Activated CD8-positive, alpha-beta T cell treated with anti-CD3 and anti-CD28 coated beads for 36 hours (primary cell): ENCODE measurements around the gene CDK5. TPM values are rescaled to one million over a fixed set of nuclear protein-coding genes. Genes with fewer than 3 reads are reported as not detected.

Experiments used
- ATAC-seq: fragments of 200-7000 bp; cut with Tn5 transposase; one replicate; pipeline ENCODE4 v1.10.0; 2021; ENCODE audit warnings: mild to moderate bottlenecking, moderate library complexity
- CTCF ChIA-PET: fragments of 350-600 bp; sonication (Branson Sonifier 250); formaldehyde crosslinking; loops from one replicate; lab custom pipeline; 2021; ENCODE audit warnings: antibody characterized with exemption; lab: Charles Lee
- POLR2A ChIA-PET: fragments of 350-600 bp; sonication (Branson Sonifier 250); formaldehyde crosslinking; loops from one replicate; lab custom pipeline; 2021; ENCODE audit warnings: antibody characterized with exemption; lab: Charles Lee
- DNase-seq: peaks from one replicate; pipeline ENCODE4 v3.0.0-alpha.2; 2020
- H3K27ac Mint-ChIP-seq: one replicate; pipeline ENCODE4 v1.8.0; 2021; ENCODE audit warnings: mild to moderate bottlenecking, mixed read lengths
- H3K27me3 Mint-ChIP-seq: one replicate; pipeline ENCODE4 v1.8.0; 2021; ENCODE audit warnings: mixed read lengths
- H3K36me3 Mint-ChIP-seq: one replicate; pipeline ENCODE4 v1.8.0; 2021; ENCODE audit warnings: low read depth, mixed read lengths
- H3K4me1 Mint-ChIP-seq: one replicate; pipeline ENCODE4 v1.8.0; 2021; ENCODE audit warnings: low read depth, mixed read lengths
- H3K4me3 Mint-ChIP-seq: one replicate; pipeline ENCODE4 v1.8.0; 2021; ENCODE audit warnings: mild to moderate bottlenecking, moderate library complexity, mixed read lengths
- H3K9me3 Mint-ChIP-seq: one replicate; pipeline ENCODE4 v1.8.0; 2021; ENCODE audit warnings: mixed read lengths
- CTCF ChIP-seq: fragments of 200-600 bp; IDR thresholded peaks from one replicate; pipeline ENCODE4 v1.8.0; 2022; ENCODE audit warnings: antibody characterized with exemption, mild to moderate bottlenecking
- intact Hi-C: fragments of 100-400 bp; cut with micrococcal nuclease; formaldehyde crosslinking; loops from one replicate; pipeline ENCODE4 v1.10.0; 2022
- total RNA-seq, 2 experiments: library from RNA; stranded (reverse); gene quantifications; one replicate each; pipeline ENCODE4 v1.2.3, GENCODE V29; 2021

The CDK5 gene
- total RNA-seq, 2 experiments from 2014 or later, result 9.9 to 10.4 TPM

GRCh38 chr7:151083824-151084160 is 26.1 kb upstream of the CDK5 start:
- ChIA-PET CTCF (interaction anchor here (1.0 to 3.7 kb wide), 7 partner anchors 23 to 121 kb away, joined by 3 to 38 read pairs (median 3); no protein-coding TSS in a partner anchor), POLR2A (interaction anchor here (1.1 to 1.3 kb wide), 3 partner anchors 25 to 75 kb away, joined by 3 to 4 read pairs (median 3); partner anchors contain the start of gene ABCB8)
- Mint-ChIP-seq H3K4me3 (peak overlapping the region; percentile 99), H3K36me3 (peaks cover 15% of the 10 kb centered on the region), H3K9me3 (no peaks in the 10 kb centered on the region), H3K27ac (peak overlapping the region; percentile 46), H3K27me3 (peaks cover 18% of the 10 kb centered on the region), H3K4me1 (peaks cover 40% of the 10 kb centered on the region)
- intact Hi-C loops, result loop anchor here (2.0 kb wide), 1 partner anchor 25 kb away; the partner anchor contains the start of gene SLC4A2
- ATAC-seq (no peak), DNase-seq (no peak)
- TF ChIP-seq CTCF, result no peak

GRCh38 chr7:151083071-151083823 is 25.6 kb upstream of the CDK5 start, which contains the start of gene TMUB1:
Gene TMUB1 (minus strand): TSS chr7:151083493. CDS start chr7:151082563, 930 bp downstream.
- peaks cover 41% of the 10 kb centered on the region for H3K4me1 Mint-ChIP-seq
- intact Hi-C loops, result loop anchor here (2.0 kb wide), 1 partner anchor 24 kb away; the partner anchor contains the start of gene SLC4A2
- POLR2A ChIA-PET, result interaction anchor here (1.1 to 1.3 kb wide), 3 partner anchors 25 to 75 kb away, joined by 3 to 4 read pairs (median 3); partner anchors contain the start of gene ABCB8

GRCh38 chr7:151082141-151083070 is 24.7 kb upstream of the CDK5 start:
- no peak for TF ChIP-seq CTCF
- CTCF ChIA-PET, result interaction anchor here (1.0 to 3.7 kb wide), 5 partner anchors 22 to 120 kb away, joined by 3 to 38 read pairs (median 3); no protein-coding TSS in a partner anchor
- no peaks in the 10 kb centered on the region for H3K9me3 Mint-ChIP-seq
- DNase-seq, result no peak
- peaks cover 14% of the 10 kb centered on the region for H3K27me3 Mint-ChIP-seq
- intact Hi-C loops, result loop anchor here (2.0 kb wide), 1 partner anchor 24 kb away; the partner anchor contains the start of gene SLC4A2
- ATAC-seq, result no peak
- H3K4me3 Mint-ChIP-seq, result peak overlapping the region; percentile 99
- peaks cover 18% of the 10 kb centered on the region for H3K36me3 Mint-ChIP-seq
- H3K27ac Mint-ChIP-seq, result peak overlapping the region; percentile 95
- peaks cover 38% of the 10 kb centered on the region for H3K4me1 Mint-ChIP-seq
- POLR2A ChIA-PET, result interaction anchor here (0.7 to 1.3 kb wide), 2 partner anchors 44 to 74 kb away, joined by 3 to 4 read pairs; no protein-coding TSS in a partner anchor

More at GRCh38 chr7:151083071-151083823, 25.6 kb upstream of the CDK5 start, which contains the start of gene TMUB1:
- Mint-ChIP-seq H3K9me3 (no peaks in the 10 kb centered on the region), H3K36me3 (peaks cover 16% of the 10 kb centered on the region), H3K27me3 (peaks cover 17% of the 10 kb centered on the region), H3K4me3 (peak within 1 kb of the TSS; percentile 99), H3K27ac (peak within 1 kb of the TSS; percentile 95)
- ATAC-seq (peak; percentile 65), DNase-seq (peak; percentile 90)
- TF ChIP-seq CTCF, result no peak
- CTCF ChIA-PET, result interaction anchor here (1.0 to 3.7 kb wide), 8 partner anchors 23 to 120 kb away, joined by 3 to 38 read pairs (median 3); no protein-coding TSS in a partner anchor

GRCh38 chr7:151081170-151082101 is 23.7 kb upstream of the CDK5 start:
- TF ChIP-seq CTCF, result no peak
- Mint-ChIP-seq H3K36me3 (peaks cover 18% of the 10 kb centered on the region), H3K9me3 (no peaks in the 10 kb centered on the region), H3K27ac (peak overlapping the region; percentile 76), H3K27me3 (peaks cover 13% of the 10 kb centered on the region), H3K4me3 (peak overlapping the region; percentile 99), H3K4me1 (peaks cover 39% of the 10 kb centered on the region)
- ATAC-seq (no peak), DNase-seq (no peak)
- CTCF ChIA-PET, result interaction anchor here (1.0 to 3.7 kb wide), 4 partner anchors 9 to 64 kb away, joined by 3 to 38 read pairs (median 4); no protein-coding TSS in a partner anchor
- POLR2A ChIA-PET, result interaction anchor here (1.2 kb wide), 1 partner anchor 13 kb away, joined by 3 read pairs; no protein-coding TSS in a partner anchor
- intact Hi-C loops, result loop anchor here (2.0 kb wide), 1 partner anchor 23 kb away; the partner anchor contains the start of gene SLC4A2
